CD4-positive, alpha-beta memory T cell (primary cell): ENCODE data around the gene MAPK12. TPM values are rescaled to one million over a fixed set of nuclear protein-coding genes. Genes with fewer than 3 reads are reported as not detected.
A peak's percentile ranks its signal among the peaks of the same experiment; 100 is the strongest.

Experiments
- CTCF ChIA-PET: fragments of 350-600 bp; sonication (Branson Sonifier 250); formaldehyde crosslinking; loops from one replicate; lab custom pipeline; 2021; ENCODE audit warnings: inconsistent platforms; ENCODE audit not compliant: partially characterized antibody; lab: Charles Lee
- POLR2A ChIA-PET: fragments of 350-600 bp; sonication (Branson Sonifier 250); formaldehyde crosslinking; loops from one replicate; lab custom pipeline; 2021; ENCODE audit not compliant: partially characterized antibody; lab: Charles Lee
- DNase-seq, 5 donors: peaks; one replicate each; pipeline versions ENCODE4 v3.0.0 to v3.0.0-alpha.2; 2020 to 2022; ENCODE audit warnings: mixed read lengths in 1 of 5
- H3K27ac ChIP-seq: one replicate; pipeline ENCODE4 v1.7.0; 2013; ENCODE audit warnings: low read depth, low read length
- H3K27me3 ChIP-seq: 2 replicates; pipeline ENCODE4 v1.7.0; 2013; ENCODE audit warnings: mild to moderate bottlenecking, low read length, moderate library complexity; ENCODE audit not compliant: insufficient read depth
- H3K36me3 ChIP-seq: 2 replicates; pipeline ENCODE4 v1.7.0; 2013; ENCODE audit warnings: mild to moderate bottlenecking, low read length, moderate library complexity; ENCODE audit not compliant: insufficient read depth
- H3K4me1 ChIP-seq: 2 replicates; pipeline ENCODE4 v1.7.0; 2013; ENCODE audit warnings: mild to moderate bottlenecking, low read length, moderate library complexity; ENCODE audit not compliant: insufficient read depth
- H3K4me3 ChIP-seq, 2 donors: one replicate each; pipeline ENCODE4 v1.7.0; 2013; ENCODE audit warnings: low read length in 2 of 2, mild to moderate bottlenecking in 1 of 2
- H3K9me3 ChIP-seq, 2 donors: one replicate each; pipeline ENCODE4 v1.7.0; 2013; ENCODE audit warnings: low read length in 2 of 2, control low read depth in 1 of 2; ENCODE audit not compliant: control insufficient read depth in 1 of 2
- H3K27ac Mint-ChIP-seq, 7 donors: one replicate each; pipeline ENCODE4 v1.8.0; 2020 to 2021; ENCODE audit warnings: mixed read lengths in 7 of 7, mild to moderate bottlenecking in 6 of 7, inconsistent platforms in 3 of 7, moderate library complexity in 3 of 7
- H3K27me3 Mint-ChIP-seq, 2 donors: one replicate each; pipeline ENCODE4 v1.8.0; 2020 to 2021; ENCODE audit warnings: mixed read lengths in 2 of 2
- H3K36me3 Mint-ChIP-seq, 2 donors: one replicate each; pipeline ENCODE4 v1.8.0; 2020 to 2021; ENCODE audit warnings: mixed read lengths in 2 of 2, inconsistent platforms in 1 of 2, mild to moderate bottlenecking in 1 of 2
- H3K4me1 Mint-ChIP-seq, 4 donors: one replicate each; pipeline ENCODE4 v1.8.0; 2020 to 2021; ENCODE audit warnings: mixed read lengths in 4 of 4, mild to moderate bottlenecking in 1 of 4
- H3K4me3 Mint-ChIP-seq, 8 donors: one replicate each; pipeline ENCODE4 v1.8.0; 2020 to 2021; ENCODE audit warnings: mixed read lengths in 8 of 8, mild to moderate bottlenecking in 7 of 8, moderate library complexity in 6 of 8, inconsistent platforms in 3 of 8
- H3K9me3 Mint-ChIP-seq, 8 donors: one replicate each; pipeline ENCODE4 v1.8.0; 2020 to 2021; ENCODE audit warnings: mixed read lengths in 8 of 8, mild to moderate bottlenecking in 5 of 8, inconsistent platforms in 3 of 8, moderate library complexity in 1 of 8
- intact Hi-C: fragments of 100-400 bp; cut with micrococcal nuclease; formaldehyde crosslinking; loops from one replicate; pipeline ENCODE4 v1.15.1; 2023
- polyA plus RNA-seq, 2 donors: library from polyadenylated mRNA; unstranded; fragments of 300-500 nt; fragmentation: Illumina TruSeq; gene quantifications; one replicate each; pipeline ENCODE4 v1.2.3, GENCODE V29; 2021
- total RNA-seq, 2 experiments: library from RNA; stranded (reverse); gene quantifications; one replicate each; pipeline ENCODE4 v1.2.3, GENCODE V29; 2021

Gene MAPK12
- total RNA-seq (1 to 10 TPM; 2.9 TPM), polyA plus RNA-seq (under 1 TPM in 1 of 2 donors, not detected in 1; 0.05 TPM)

GRCh38 chr22:50261615-50262459 is at the start of gene MAPK12:
Gene MAPK12 (minus strand): TSS chr22:50261683. CDS start chr22:50261509, 174 bp downstream.
- intact Hi-C loops: no loop called here
- Mint-ChIP-seq H3K4me1 (peaks cover 0 to 7% (median 6%) of the 10 kb centered on the region in 4 donors), H3K36me3 (no peaks in the 10 kb centered on the region), H3K27ac (no peak within 1 kb of the TSS), H3K4me3 (peak within 1 kb of the TSS in 6 of 8 donors; percentile 33 to 66 (median 53)), H3K27me3 (peaks cover 10 to 22% of the 10 kb centered on the region in 2 donors), H3K9me3 (no peaks in the 10 kb centered on the region)
- H3K4me3 ChIP-seq: no peak within 1 kb of the TSS
- POLR2A ChIA-PET: interaction anchor here (1.4 kb wide), 1 partner anchor 10 kb away, joined by 3 read pairs; no protein-coding TSS in a partner anchor
- DNase-seq: no peak
- CTCF ChIA-PET: interaction anchor here (1.1 kb wide), 1 partner anchor 236 kb away, joined by 4 read pairs; no protein-coding TSS in a partner anchor
- H3K27me3 ChIP-seq: no peaks in the 10 kb centered on the region
- H3K36me3 ChIP-seq: no peaks in the 10 kb centered on the region
- no peak within 1 kb of the TSS for H3K27ac ChIP-seq
- H3K9me3 ChIP-seq: no peaks in the 10 kb centered on the region
- peaks cover 4% of the 10 kb centered on the region for H3K4me1 ChIP-seq

- Mint-ChIP-seq H3K27me3 (peaks cover 4 to 6% of the 10 kb centered on the region in 2 donors), H3K27ac (peak overlapping the region in 1 of 7 donors; percentile 6), H3K36me3 (no peaks in the 10 kb centered on the region), H3K9me3 (no peaks in the 10 kb centered on the region), H3K4me3 (no peak overlapping the region), H3K4me1 (peaks cover 8 to 27% (median 14%) of the 10 kb centered on the region in 4 donors)
- peaks cover 24% of the 10 kb centered on the region for H3K4me1 ChIP-seq
- H3K27ac ChIP-seq: no peak overlapping the region
- peak in 1 of 5 donors; percentile 5 for DNase-seq
- ChIA-PET POLR2A (no interaction called here), CTCF (no interaction called here)
- no peaks in the 10 kb centered on the region for H3K9me3 ChIP-seq
- H3K36me3 ChIP-seq: no peaks in the 10 kb centered on the region
- no peaks in the 10 kb centered on the region for H3K27me3 ChIP-seq
- no peak overlapping the region for H3K4me3 ChIP-seq
- intact Hi-C loops: no loop called here
These were observed 49.5 kb upstream of the MAPK12 start for GRCh38 chr22:50310949-50311444.

GRCh38 chr22:50310031-50310722 is 48.7 kb upstream of the MAPK12 start:
- intact Hi-C loops: no loop called here
- CTCF ChIA-PET: no interaction called here
- no peaks in the 10 kb centered on the region for H3K9me3 ChIP-seq

GRCh38 chr22:50309601-50309991 is 48.1 kb upstream of the MAPK12 start:
- intact Hi-C loops: no loop called here
- no peaks in the 10 kb centered on the region for H3K36me3 ChIP-seq
- H3K27me3 ChIP-seq: no peaks in the 10 kb centered on the region
- H3K27ac ChIP-seq: no peak overlapping the region
- Mint-ChIP-seq H3K4me3 (no peak overlapping the region), H3K27ac (no peak overlapping the region), H3K27me3 (peaks cover 6 to 8% of the 10 kb centered on the region in 2 donors), H3K4me1 (peaks cover 5 to 21% (median 11%) of the 10 kb centered on the region in 4 donors), H3K9me3 (no peaks in the 10 kb centered on the region), H3K36me3 (no peaks in the 10 kb centered on the region)
- H3K4me3 ChIP-seq: no peak overlapping the region
- CTCF ChIA-PET: no interaction called here
- DNase-seq: peak in 1 of 5 donors; percentile 18
- peaks cover 16% of the 10 kb centered on the region for H3K4me1 ChIP-seq
- POLR2A ChIA-PET: no interaction called here
- H3K9me3 ChIP-seq: no peaks in the 10 kb centered on the region

More at GRCh38 chr22:50310031-50310722, 48.7 kb upstream of the MAPK12 start:
- no peaks in the 10 kb centered on the region for H3K9me3 Mint-ChIP-seq
- H3K27me3 ChIP-seq: no peaks in the 10 kb centered on the region
- peak in 1 of 5 donors; percentile 6 for DNase-seq
- H3K4me3 Mint-ChIP-seq: peak overlapping the region in 1 of 8 donors; percentile 36
- no peaks in the 10 kb centered on the region for H3K36me3 Mint-ChIP-seq
- peaks cover 5 to 24% (median 12%) of the 10 kb centered on the region in 4 donors for H3K4me1 Mint-ChIP-seq
- no peak overlapping the region for H3K27ac ChIP-seq
- H3K4me3 ChIP-seq: no peak overlapping the region
- peaks cover 22% of the 10 kb centered on the region for H3K4me1 ChIP-seq
- POLR2A ChIA-PET: no interaction called here
- H3K36me3 ChIP-seq: no peaks in the 10 kb centered on the region
- H3K27me3 Mint-ChIP-seq: peaks cover 6 to 8% of the 10 kb centered on the region in 2 donors
- H3K27ac Mint-ChIP-seq: no peak overlapping the region

- intact Hi-C loops: no loop called here
- DNase-seq: peak in 1 of 5 donors; percentile 22
- no peak overlapping the region for H3K27ac ChIP-seq
- Mint-ChIP-seq H3K27ac (peak overlapping the region in 1 of 7 donors; percentile 71), H3K9me3 (no peaks in the 10 kb centered on the region), H3K4me3 (peak overlapping the region in 4 of 8 donors; percentile 52 to 71 (median 64)), H3K4me1 (peaks cover 2 to 19% (median 6%) of the 10 kb centered on the region in 4 donors), H3K27me3 (peaks cover 8% of the 10 kb centered on the region in 2 donors), H3K36me3 (no peaks in the 10 kb centered on the region)
- POLR2A ChIA-PET: no interaction called here
- H3K4me1 ChIP-seq: peaks cover 11% of the 10 kb centered on the region
- no peak overlapping the region for H3K4me3 ChIP-seq
- no peaks in the 10 kb centered on the region for H3K9me3 ChIP-seq
- H3K36me3 ChIP-seq: no peaks in the 10 kb centered on the region
- H3K27me3 ChIP-seq: no peaks in the 10 kb centered on the region
- CTCF ChIA-PET: no interaction called here
These were observed 47.6 kb upstream of the MAPK12 start for GRCh38 chr22:50308986-50309600.

- Mint-ChIP-seq H3K27ac (peak overlapping the region in 1 of 7 donors; percentile 71), H3K27me3 (peaks cover 8% of the 10 kb centered on the region in 2 donors)
These were observed 47.1 kb upstream of the MAPK12 start for GRCh38 chr22:50308597-50308935.

More at GRCh38 chr22:50308597-50308935, 47.1 kb upstream of the MAPK12 start:
- Histone ChIP-seq H3K27me3 (no peaks in the 10 kb centered on the region), H3K9me3 (no peaks in the 10 kb centered on the region), H3K4me1 (peaks cover 6% of the 10 kb centered on the region), H3K4me3 (no peak overlapping the region), H3K36me3 (no peaks in the 10 kb centered on the region), H3K27ac (no peak overlapping the region)
- POLR2A ChIA-PET: no interaction called here
- peak overlapping the region in 5 of 8 donors; percentile 17 to 71 (median 61) for H3K4me3 Mint-ChIP-seq
- DNase-seq: peak in 1 of 5 donors; percentile 40
- CTCF ChIA-PET: no interaction called here
- H3K36me3 Mint-ChIP-seq: no peaks in the 10 kb centered on the region
- peaks cover 2 to 15% (median 4%) of the 10 kb centered on the region in 4 donors for H3K4me1 Mint-ChIP-seq
- intact Hi-C loops: no loop called here
- no peaks in the 10 kb centered on the region for H3K9me3 Mint-ChIP-seq
